KMS-11 (cell line): ENCODE measurements around the gene POGLUT3.

Experiments used
- H2AFZ ChIP-seq: fragments of 200-600 bp; sonication (generic); 2 replicates; pipeline ENCODE4 v1.6.1; 2016; ENCODE audit warnings: antibody characterized with exemption, mixed run types, low read depth
- H3K27ac ChIP-seq: fragments of 200-600 bp; sonication (generic); 2 replicates; pipeline ENCODE4 v1.6.1; 2016; ENCODE audit warnings: mild to moderate bottlenecking, mixed run types
- H3K27me3 ChIP-seq: fragments of 200-600 bp; sonication (generic); 2 replicates; pipeline ENCODE4 v1.6.1; 2017; ENCODE audit warnings: mild to moderate bottlenecking, low read depth, mixed run types, moderate library complexity; ENCODE audit not compliant: insufficient read depth
- H3K36me3 ChIP-seq: fragments of 200-600 bp; sonication (generic); 2 replicates; pipeline ENCODE4 v1.6.1; 2017; ENCODE audit warnings: mild to moderate bottlenecking, mixed run types; ENCODE audit not compliant: insufficient read depth
- H3K4me1 ChIP-seq: fragments of 200-600 bp; sonication (generic); 2 replicates; pipeline ENCODE4 v1.6.1; 2016; ENCODE audit warnings: mild to moderate bottlenecking, low read depth, mixed run types; ENCODE audit not compliant: poor library complexity, severe bottlenecking
- H3K4me2 ChIP-seq: fragments of 200-600 bp; sonication (generic); 2 replicates; pipeline ENCODE4 v1.7.0; 2016; ENCODE audit warnings: mild to moderate bottlenecking, mixed run types
- H3K4me3 ChIP-seq: fragments of 200-600 bp; sonication (generic); IDR thresholded peaks from 2 replicates; pipeline ENCODE4 v1.6.1; 2017; ENCODE audit warnings: low read depth, low read length, mixed read lengths; ENCODE audit not compliant: insufficient read depth
- H3K79me2 ChIP-seq: fragments of 200-600 bp; sonication (generic); 2 replicates; pipeline ENCODE4 v1.6.1; 2016; ENCODE audit warnings: low read depth, mixed run types; ENCODE audit not compliant: insufficient read depth
- H3K9ac ChIP-seq: fragments of 200-600 bp; sonication (generic); 2 replicates; pipeline ENCODE4 v1.6.1; 2016; ENCODE audit warnings: mild to moderate bottlenecking, mixed run types
- H4K20me1 ChIP-seq: fragments of 200-600 bp; sonication (generic); 2 replicates; pipeline ENCODE4 v1.6.1; 2016; ENCODE audit warnings: mild to moderate bottlenecking, mixed run types; ENCODE audit not compliant: insufficient read depth
- TF ChIP-seq, protein P1 (sequence below): fragments of 200-600 bp; sonication (generic); conservative IDR thresholded peaks from 2 replicates; pipeline ENCODE4 v1.6.1; 2017; ENCODE audit warnings: low read depth, mild to moderate bottlenecking, antibody characterized with exemption, low read length, moderate library complexity, mixed read lengths

The POGLUT3 gene

DNA sequence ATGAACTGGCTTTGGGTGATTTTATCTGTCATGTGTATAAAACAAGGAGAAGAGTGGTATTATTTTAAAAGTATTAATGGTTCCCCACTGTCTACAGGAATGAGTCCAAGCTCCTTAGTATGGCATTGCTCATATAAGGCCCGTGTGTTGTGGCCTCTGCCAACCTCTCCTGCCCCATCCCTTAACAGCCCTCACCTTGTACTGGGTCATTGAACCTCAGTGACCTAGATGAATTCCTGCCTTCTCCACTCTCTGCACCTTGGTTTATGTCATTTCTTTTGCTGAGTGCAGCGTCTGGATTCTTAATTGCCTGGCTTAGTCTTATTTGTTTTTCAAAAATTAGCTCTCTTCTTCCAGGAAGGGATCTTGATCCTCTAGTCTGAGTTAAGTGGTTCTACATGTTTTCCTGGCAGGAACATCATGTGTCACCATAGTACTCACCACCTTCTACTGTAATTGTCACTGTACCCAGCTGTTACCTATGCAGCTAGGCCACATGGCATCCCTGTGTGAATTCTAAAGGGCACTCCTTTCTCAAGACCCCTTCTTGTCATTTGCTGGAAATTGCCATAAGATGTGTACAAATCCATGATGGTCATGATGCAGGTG, 36.2 kb upstream of the POGLUT3 start:
- Histone ChIP-seq H3K27ac (no peak overlapping the region), H3K4me2 (no peak overlapping the region), H3K4me3 (no peak overlapping the region), H3K36me3 (no peaks in the 10 kb centered on the region), H4K20me1 (no peaks in the 10 kb centered on the region), H3K9ac (no peak overlapping the region), H3K27me3 (no peaks in the 10 kb centered on the region), H3K4me1 (no peaks in the 10 kb centered on the region), H2AFZ (no peak overlapping the region), H3K79me2 (no peaks in the 10 kb centered on the region)
- TF ChIP-seq, protein P1, sequence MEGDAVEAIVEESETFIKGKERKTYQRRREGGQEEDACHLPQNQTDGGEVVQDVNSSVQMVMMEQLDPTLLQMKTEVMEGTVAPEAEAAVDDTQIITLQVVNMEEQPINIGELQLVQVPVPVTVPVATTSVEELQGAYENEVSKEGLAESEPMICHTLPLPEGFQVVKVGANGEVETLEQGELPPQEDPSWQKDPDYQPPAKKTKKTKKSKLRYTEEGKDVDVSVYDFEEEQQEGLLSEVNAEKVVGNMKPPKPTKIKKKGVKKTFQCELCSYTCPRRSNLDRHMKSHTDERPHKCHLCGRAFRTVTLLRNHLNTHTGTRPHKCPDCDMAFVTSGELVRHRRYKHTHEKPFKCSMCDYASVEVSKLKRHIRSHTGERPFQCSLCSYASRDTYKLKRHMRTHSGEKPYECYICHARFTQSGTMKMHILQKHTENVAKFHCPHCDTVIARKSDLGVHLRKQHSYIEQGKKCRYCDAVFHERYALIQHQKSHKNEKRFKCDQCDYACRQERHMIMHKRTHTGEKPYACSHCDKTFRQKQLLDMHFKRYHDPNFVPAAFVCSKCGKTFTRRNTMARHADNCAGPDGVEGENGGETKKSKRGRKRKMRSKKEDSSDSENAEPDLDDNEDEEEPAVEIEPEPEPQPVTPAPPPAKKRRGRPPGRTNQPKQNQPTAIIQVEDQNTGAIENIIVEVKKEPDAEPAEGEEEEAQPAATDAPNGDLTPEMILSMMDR: no peak

DNA sequence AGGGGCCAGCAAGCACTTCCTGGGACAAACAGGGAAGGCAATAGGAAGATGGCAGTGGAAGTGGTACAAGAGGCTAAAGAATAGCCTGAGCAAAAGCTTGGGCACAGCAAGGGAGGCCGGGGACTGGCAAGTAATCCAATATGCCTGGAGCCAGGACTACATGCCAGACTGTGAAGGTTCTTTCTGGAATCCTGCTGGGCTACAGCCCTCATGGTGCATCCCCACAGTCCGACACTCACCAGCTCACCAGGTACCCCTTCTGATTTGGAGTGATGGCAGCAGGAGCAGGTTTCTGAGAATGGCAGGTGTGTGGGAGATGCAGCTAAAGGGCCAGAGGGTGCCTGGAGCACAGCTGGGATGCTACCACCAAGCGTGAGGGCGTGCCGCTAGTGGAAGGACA, 32.2 kb upstream of the POGLUT3 start:
- H3K79me2 ChIP-seq: no peaks in the 10 kb centered on the region
- no peak overlapping the region for H2AFZ ChIP-seq

DNA sequence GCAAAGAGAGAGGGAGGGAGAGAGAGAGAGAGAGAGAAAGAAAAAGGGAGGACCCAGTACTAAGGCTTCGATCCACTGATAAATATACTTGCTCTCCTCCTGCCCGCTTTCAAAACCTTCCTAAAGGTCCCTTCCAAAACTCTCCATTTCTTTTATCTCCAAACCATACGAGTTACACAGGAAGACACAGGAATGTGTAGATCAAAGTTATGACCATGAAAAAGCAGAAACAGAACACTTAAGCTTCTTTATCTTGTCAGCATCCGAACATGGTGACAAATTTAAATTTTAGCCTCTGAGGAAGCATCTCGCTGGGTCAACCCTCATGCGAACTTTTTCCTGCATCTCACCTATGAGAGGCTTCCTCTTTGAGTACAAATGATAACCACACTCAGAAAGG, 29.2 kb upstream of the POGLUT3 start:
- TF ChIP-seq, protein P1: no peak
- Histone ChIP-seq H3K27ac (no peak overlapping the region), H3K4me1 (no peaks in the 10 kb centered on the region), H2AFZ (no peak overlapping the region), H3K27me3 (no peaks in the 10 kb centered on the region), H3K9ac (no peak overlapping the region), H3K36me3 (no peaks in the 10 kb centered on the region), H3K79me2 (no peaks in the 10 kb centered on the region), H3K4me2 (no peak overlapping the region), H4K20me1 (no peaks in the 10 kb centered on the region), H3K4me3 (no peak overlapping the region)

More for the DNA sequence above, 32.2 kb upstream of the POGLUT3 start:
- Histone ChIP-seq H3K4me3 (no peak overlapping the region), H3K4me2 (no peak overlapping the region), H3K9ac (no peak overlapping the region), H3K4me1 (no peaks in the 10 kb centered on the region), H4K20me1 (no peaks in the 10 kb centered on the region), H3K27me3 (no peaks in the 10 kb centered on the region), H3K36me3 (no peaks in the 10 kb centered on the region), H3K27ac (no peak overlapping the region)
- TF ChIP-seq, protein P1: no peak

GRCh38 chr11:108525161-108525560, 27.0 kb upstream of the POGLUT3 start:
- H3K27me3 ChIP-seq: no peaks in the 10 kb centered on the region
- H3K36me3 ChIP-seq: no peaks in the 10 kb centered on the region
- no peak overlapping the region for H3K9ac ChIP-seq
- no peak overlapping the region for H3K27ac ChIP-seq
- TF ChIP-seq, protein P1: no peak
- H3K79me2 ChIP-seq: no peaks in the 10 kb centered on the region
- H3K4me1 ChIP-seq: no peaks in the 10 kb centered on the region
- H2AFZ ChIP-seq: no peak overlapping the region
- no peaks in the 10 kb centered on the region for H4K20me1 ChIP-seq
- no peak overlapping the region for H3K4me2 ChIP-seq
- H3K4me3 ChIP-seq: no peak overlapping the region
